Left lobe of liver (tissue), 2 donors: Measurements from ENCODE around the gene TTLL12. TPM values are rescaled to one million over a fixed set of nuclear protein-coding genes. Genes with fewer than 3 reads are reported as not detected.

Experiments used
- ATAC-seq: fragments of 200-7000 bp; cut with Tn5 transposase; one replicate; pipeline ENCODE4 v1.9.1; 2020; ENCODE audit warnings: mild to moderate bottlenecking, moderate library complexity
- DNase-seq: peaks from one replicate; pipeline ENCODE4 v3.0.0-alpha.2; 2020; ENCODE audit warnings: low spot score
- total RNA-seq: library from RNA; stranded (reverse); gene quantifications from one replicate; pipeline ENCODE4 v1.2.1, GENCODE V29; 2021
- donor health status: DM: no; HTN: no; CAD: no; lungs with moderate emphysema.
- donor health status: DM: no; HTN: yes; CAD: no.

The TTLL12 gene
- total RNA-seq, 1 donor from 2014 or later = 26.6 TPM

DNA sequence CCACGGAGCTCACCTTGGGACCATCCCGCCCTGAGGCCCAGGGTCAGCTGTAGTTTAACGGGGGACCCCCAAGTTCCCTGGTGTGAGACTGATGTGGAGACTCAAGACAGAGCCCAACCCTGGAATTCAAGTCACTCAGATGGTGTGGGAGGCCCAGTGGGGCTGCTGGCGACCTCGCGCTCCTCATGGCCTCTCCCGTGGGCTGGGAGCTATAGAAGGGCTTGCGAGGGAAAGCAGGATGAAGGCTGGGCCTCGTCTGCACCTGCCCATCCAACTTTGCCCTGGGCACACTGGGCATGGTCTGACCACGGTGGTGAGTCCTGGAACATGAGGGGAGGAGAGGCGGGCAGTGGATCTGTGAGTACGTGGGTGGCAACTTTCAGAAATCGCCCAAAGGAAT is 13.6 kb upstream of the TTLL12 start:
- no peak for DNase-seq

DNA sequence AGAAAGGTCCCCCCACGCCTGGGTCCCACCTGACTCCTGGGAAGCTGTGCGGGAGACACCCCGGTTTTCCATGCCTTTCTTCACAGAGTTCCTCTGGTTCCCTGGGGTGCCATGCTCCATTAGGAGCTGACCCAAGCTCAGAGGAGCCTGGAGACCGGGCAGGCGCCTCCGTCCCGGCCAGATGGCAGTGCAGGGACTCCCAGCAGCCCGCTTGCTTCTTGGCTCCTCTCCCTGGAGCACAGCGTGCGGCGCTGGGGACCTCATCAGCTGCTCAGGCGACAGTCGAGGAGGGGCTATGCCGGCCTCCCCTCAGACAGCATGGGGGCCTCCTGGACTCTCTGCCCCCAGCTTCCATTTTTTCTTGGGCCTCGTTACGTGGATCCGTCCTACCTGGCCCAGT is 13.1 kb upstream of the TTLL12 start:
- ATAC-seq (no peak), DNase-seq (no peak)

More for the DNA sequence above, 13.6 kb upstream of the TTLL12 start:
- ATAC-seq = no peak

DNA sequence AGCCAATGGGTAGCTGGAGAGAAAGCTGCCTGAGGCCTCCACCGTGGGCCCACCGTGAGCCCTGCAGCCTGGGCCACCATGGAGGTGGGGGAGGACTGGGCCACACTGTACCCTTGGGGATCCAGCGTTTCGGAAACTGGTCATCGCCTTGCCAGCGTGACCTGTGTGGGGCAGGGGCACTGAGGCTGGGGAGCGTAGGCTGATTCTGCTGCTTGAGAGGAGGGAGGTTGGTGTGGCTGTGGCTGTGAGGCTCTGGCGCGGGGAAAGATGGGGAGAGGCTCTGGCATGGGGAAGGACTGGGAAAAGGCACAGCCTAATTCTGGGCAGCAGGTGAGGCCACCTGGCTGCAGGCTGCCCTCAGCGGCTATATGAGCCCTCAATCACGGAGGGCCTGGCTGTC is 12.6 kb upstream of the TTLL12 start:
- ATAC-seq = no peak

DNA sequence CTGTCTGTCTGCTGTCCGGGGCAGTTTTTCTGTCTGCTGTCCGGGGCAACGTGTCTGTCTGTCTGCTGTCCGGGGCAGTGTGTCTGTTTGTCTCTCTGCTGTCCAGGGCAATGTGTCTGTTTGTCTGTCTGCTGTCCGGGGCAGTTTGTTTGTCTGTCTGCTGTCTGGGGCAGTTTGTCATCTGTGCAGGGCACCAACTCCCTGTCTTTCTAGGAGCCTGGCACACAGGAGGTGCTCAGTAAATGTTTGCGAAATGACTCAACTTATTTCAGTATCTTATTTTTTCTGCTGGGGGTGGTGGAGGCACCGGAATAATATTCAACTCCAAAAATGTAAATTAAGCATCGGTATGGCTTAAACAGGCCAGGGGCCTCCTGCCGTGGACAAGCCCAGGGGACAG is 12.0 kb upstream of the TTLL12 start:
- ATAC-seq (no peak), DNase-seq (no peak)

More for the DNA sequence above, 12.6 kb upstream of the TTLL12 start:
- DNase-seq = no peak

DNA sequence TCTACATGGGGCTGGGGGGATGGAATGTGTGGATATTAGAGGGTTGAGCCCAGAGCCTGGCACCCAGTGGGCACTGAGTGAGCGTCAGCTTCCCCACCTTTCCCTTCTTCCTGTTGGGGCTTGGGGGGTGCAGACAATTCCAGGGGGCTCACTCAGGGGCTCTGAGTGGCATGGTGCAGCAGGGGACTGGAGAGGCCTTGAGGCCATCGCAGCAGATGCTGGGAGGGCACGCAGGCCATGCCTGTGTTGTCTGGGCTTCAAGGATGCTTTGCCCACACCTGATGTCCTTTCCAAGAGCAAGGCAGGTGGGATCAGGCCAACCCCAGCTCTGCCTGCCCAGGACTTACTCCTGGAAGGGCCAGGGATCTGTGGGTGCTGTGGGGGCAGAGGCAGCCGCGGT is 11.2 kb upstream of the TTLL12 start:
- no peak for ATAC-seq
- no peak for DNase-seq

DNA sequence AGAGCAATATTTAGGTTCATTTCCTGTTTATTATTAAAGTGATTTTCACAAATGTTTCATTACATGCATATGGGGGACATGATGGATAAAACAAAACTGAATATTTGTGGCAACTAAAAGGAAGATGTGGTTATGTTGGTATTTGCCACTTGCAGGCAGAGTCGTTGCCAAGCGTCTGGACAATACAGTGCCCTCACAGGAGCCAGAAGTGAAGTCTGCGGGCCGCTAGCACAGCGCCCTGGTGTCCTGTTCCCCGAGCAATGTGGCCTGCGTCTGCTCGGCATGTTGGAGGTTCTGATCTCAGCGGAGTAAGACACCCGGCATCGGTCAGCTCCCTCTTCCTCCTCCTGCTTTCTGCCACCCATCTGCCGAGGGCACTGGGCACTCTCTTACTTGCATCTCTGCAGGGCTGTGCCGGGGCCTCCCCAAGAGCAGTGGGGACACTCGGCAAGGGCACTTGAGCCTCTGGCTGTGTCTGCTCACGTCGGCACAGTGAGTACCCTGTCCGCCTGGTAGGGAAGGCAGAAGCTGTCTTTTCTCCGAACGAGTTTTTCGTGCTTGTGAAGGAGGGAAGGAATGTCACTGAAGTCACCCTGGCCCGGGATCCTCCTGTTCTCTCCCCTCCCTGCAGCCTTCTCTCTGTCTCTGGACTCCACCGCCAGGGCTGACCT is 10.5 kb upstream of the TTLL12 start:
- no peak for ATAC-seq
- DNase-seq = no peak

DNA sequence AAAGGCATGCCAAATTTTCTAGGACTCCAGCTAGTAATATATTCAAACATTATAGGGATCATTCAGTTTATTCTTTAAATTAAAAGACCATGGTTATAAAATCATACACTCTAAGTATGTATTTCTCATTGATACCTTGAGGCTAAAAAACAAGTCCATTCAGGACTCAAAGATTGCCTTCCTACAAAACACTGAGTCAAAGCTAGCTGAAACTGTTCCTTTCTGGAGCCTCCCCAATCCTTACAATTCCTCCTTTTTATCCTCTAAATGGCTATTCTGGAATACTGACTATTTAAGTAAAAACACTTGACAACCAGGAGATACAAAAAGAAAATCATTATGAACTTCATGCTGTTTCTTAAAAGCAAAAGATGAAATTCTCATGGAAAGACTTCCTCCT is 4.9 kb upstream of the TTLL12 start:
- ATAC-seq = no peak
- DNase-seq = no peak

DNA sequence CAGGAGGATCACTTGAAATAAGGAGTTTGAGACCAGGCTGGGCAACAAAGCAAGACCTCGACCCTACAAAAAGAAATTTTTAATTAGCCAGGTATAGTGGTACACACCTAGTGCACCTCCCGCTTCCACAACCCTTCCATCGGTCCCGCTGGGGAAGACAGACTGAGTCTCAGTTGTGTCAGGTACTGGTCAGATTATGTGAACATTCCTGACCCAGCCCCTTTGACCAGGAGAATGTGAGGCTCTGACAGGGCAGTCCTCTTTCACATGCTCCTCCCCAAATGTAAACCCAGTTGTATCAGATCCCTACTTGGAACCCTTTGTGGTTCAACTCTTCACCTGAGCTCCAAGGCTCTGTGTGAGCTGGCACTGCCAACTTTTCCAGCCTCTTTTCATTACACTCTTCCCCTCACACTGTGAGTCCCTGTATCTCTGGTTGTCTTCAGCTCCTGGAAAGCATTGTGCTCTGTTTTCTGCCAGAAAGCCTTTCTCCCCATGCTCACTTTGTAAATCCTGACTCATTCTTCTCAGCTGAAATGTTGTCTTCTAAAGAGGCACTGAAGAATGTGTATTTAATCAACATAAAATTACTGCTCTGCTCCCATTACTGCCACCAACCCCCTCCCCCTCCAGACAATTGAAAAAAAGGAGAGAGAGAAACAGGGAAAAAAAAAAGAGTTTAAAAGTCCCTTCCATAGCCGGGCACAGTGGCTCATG is 2.1 kb upstream of the TTLL12 start:
- DNase-seq (no peak), ATAC-seq (no peak)

DNA sequence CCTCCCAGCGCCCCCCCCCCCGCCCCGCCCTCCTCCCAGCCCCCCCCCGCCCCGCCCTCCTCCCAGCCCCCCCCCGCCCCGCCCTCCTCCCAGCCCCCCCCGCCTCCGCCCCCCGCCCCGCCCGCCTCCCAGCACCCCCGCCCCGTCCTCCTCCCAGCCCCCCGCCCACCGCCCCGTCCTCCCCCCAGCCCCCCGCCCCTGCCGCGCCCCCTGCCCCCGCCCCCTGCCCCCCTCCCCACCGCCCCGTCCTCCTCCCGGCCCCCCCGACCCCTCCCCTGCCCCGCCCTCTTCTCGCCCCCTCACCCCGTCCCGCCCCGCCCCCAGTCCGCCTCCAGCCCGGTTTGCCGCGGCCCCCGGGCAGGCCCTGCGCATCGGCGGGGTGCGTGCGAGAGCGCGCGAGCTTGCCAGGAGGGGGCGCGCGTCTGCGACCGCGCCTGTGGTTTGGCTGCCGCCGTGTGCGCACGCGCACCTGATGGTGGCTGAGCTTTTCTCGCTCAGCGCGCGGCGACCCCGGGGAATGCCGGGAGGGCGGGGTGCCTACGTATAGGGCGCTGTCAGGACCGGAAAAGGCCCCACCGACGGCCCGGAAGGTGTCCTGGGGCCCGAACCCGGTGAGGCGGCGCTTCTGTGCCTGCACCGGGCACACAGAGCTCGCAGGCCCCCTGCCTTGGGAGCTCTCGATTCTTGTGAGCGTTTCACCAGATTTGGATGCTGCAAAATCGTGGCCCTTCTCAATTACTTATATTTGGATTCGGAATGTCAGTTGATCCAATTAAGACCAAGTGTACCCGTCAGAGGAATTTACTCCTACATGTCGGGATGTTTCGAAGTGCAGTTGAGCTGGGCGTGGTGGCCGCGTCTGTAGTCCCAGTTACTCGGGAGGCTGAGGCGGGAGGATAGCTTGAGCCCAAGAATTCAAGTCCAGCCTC is 501 bp upstream of the TTLL12 start:
- DNase-seq (peak; percentile 98), ATAC-seq (peak; percentile 86)

DNA sequence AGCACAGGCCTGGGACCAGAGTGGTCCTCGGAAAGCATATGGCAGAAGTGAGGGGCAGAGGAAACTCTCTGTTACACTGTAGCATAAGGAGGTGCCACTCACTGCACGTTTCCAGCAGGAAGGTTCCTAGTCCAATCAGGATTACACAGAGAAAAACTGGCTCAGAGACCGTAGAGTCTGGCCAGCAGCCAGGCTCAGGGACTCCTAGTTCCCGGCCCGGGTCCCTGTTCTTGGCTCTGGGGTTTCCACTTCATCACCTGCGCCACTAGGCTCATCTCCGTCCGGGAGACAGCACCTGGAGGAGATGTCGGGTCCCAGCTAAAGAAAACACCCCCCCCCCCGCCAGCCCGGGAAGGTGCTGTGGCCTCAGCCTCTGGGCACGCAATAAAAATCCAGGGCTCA is 1.1 kb downstream of the TTLL12 start:
- ATAC-seq (peak; percentile 49), DNase-seq (peak; percentile 85)

DNA sequence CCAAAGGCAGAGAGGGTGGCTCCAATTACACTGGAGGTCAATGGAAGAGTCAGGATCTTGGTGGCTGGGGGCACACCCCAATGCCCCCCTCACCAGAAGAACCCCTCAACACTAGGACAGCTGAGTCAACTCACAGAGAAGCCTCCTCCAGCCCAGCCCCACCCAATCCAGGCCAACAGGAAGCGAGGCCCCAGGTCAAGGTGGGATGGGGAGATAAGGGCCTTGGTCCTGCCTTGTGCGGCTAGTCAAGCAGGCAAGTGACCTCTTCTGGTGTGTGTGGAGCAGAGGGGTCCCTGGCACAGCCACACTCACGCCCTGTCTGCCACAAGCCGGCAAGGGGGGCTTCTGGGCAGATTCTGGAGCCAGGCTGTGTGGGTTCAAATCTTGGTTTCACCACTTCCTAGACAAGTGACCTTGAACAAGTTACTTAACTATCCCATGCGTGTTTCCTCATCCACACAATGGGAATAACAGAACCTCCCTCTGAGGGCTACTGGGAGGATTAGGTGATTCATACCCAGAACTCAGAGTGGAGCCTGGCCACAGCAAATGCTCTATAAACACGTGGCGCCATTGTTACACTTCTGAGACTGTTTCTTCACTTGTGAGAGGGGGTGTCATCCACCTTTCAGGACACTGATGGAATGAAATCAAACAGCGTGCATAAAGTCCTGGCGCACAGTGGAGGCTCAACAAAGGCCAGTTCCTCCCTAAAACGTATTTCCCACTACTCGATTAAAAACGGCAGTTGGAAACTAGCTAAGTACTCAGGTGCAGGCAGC is 3.2 kb downstream of the TTLL12 start:
- ATAC-seq = no peak
- DNase-seq = no peak

DNA sequence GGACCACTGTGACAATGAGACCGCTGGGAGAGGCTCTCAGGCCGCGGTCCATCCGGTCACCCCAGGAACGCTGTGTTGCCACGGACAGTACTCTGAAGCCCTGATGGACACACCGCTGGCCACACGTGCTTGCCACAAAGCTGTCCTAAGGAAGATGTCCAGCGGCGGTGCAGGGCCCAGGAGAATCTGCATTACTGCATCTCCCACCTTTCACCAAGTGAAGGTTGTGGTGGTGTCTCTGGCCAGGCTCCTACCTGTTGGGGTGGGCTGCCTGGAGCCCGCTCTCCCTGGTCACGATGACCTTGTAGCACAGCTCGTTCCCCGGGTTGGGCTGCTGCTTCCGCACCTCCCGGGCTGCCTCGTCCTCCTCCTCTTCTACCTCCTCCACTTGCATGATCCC is 4.2 kb downstream of the TTLL12 start:
- ATAC-seq (no peak), DNase-seq (no peak)

DNA sequence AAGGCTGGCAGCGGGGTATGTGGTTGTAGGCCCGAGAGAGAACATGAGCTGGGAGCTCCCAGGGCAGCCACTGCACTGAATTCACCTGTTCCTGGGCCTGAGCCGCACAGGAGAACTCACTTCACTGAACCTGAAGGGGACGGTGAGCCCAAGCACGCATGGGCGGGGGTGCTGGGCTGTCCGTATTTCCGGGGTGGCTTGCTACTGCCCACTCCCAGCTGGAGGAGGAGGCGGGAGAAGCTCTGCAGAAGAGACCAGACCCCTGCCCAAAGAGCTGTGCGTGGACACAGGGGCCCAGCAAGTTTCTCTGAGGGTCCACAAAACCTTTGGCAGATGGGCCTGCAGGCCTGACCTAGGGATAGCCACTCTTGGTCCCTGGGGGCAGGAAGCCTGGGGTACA is 4.8 kb downstream of the TTLL12 start:
- DNase-seq = no peak
- no peak for ATAC-seq

DNA sequence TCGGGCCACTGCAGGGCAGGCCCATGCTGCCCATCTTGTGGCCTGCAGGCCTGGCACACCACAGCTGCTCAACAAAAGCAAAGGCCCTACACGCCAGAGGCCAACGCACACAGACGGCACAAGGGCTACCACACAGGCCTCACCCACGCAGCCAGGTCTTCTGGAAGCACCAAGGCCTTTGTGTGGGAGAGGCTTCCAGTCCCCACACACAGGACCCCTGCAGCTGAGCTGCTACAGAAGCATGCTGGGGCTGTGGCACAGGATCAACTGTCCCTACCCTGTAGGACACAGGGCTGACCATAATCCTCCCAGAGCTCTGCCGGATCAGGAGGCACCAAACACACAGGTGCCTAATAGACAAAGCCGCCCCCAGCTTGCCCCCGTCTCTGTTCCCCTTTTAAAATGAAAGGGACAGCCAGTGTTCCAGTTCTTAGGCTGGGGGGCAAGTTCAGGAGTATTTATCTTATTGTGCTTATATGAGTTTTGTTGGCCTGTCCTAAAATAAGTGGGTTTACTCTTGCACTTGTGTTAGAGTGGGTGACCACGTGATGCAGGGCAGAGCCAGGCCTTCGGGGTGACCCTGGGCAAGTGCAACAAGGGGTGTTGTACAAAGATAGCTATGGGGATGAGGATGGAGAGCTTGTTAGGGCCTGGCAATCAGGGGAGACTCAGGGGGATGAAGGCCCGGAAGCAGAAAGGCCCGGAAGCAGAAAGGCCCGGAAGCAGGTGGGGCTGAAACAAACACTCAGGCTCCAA is 5.4 kb downstream of the TTLL12 start:
- no peak for ATAC-seq
- no peak for DNase-seq

DNA sequence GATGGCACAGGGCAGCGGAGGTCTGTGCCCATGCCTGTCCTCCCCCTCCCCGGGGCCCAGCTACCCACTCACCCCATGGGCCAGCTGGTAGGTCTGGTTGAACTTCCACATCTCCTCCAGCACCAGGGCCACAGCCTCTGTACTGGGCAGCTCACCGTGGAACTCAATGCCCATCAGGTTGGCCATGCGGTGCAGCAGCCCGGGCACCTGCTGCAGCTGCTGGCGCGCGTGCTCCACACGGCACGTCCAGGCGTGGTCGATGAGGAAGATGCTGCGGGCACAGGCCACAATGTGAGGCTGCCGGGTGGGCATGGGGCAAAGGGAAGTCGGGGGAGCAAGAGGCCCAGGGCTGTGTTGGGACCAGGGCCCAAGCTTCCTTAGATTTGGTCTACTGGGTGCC is 6.3 kb downstream of the TTLL12 start:
- no peak for DNase-seq
- ATAC-seq = no peak

DNA sequence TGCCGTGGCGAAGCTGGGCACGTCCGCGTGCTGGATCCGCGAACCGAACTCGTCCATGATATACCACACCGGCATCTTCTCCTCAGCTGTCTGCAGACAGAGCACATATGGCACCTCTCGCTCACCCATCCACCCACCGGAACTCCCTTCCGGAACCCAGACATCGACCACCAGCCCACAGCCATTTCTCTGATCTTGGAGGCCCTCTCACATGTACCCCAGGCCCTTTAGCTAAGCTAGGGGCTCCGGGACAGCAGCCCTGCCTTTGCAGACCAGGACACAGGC is 7.1 kb downstream of the TTLL12 start:
- no peak for DNase-seq
- ATAC-seq = no peak

DNA sequence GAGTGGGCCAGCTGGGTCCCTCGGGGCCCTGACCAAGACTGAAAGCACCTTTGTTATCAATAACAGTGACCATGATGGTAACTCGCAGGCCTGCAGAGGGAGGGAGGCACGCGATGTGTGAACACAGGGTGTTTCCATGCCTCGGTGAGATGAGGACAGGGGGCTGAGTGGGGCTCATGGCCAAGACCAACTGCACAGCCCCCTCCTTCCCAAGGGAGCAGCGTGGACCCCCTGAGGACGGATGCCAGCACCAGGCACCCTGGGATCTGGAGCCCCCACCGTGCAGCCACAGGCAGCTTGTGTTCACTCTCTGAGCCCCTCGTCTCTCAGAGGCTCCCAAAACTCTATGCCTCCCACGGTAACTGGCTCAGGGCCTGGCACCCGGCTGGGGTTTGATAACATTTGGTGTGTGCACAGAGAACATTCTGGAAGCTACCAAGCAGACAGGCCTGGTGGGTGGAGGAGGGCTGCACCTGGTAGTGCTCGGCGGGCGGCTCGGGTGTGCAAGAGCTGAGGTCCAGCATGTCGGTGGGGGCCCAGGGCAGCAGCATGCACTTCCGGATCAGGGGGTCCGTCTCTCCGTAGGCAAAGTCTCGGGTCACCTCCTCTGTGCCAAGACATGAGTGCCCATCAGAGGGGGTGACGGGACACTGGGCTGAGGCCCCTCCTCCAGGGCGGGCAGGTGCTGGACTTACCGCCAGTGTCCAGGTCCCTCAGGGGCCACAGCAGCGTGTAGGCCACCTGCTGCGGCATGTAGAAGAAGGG is 7.6 kb downstream of the TTLL12 start:
- ATAC-seq (no peak), DNase-seq (no peak)

DNA sequence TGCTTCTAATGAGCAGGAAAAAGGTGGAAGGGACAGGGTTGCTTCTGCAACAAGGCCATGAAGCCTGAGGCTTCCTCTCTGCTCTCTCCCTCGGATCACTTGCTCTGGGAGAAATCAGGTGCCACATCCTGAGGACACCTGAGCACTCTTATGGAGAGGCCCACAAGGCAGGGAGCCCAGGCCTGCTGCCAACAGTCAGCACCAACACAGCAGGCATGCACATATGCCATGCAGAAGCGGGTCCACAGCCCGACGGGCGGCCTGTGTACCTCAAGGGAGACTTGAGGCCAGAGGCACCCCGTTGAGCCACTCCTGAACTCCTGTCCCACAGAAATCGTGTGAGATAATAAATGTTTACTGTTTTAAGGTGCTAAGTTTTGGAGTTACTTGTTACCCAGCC is 9.5 kb downstream of the TTLL12 start:
- ATAC-seq = no peak
- no peak for DNase-seq

DNA sequence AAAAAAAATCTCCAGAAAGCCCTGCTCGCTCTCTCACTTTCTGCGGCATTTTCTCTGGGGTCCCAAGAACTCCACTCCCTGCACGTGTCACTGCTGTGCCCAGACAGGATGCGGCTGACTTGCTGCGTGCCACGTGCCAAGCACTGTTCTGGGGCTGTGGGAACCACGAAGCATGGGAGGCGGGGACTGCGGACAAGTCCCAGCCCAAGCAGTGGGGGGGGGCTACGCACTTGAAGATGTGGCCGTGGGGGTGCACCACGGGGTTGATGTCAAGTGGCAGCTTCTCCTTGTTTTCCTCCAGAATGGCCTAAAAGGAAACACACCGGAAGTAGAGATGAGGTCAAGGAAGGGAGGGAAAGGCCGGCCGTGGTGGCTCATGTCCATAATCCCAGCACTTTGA is 10.8 kb downstream of the TTLL12 start:
- no peak for DNase-seq
- no peak for ATAC-seq
